DND-41 (cell line): Measurements from ENCODE around the gene SLC38A10.

Experiments used
- ATAC-seq: fragments of 200-7000 bp; cut with Tn5 transposase; 3 replicates; pipeline ENCODE4 v1.9.1; 2021; ENCODE audit warnings: low read depth; ENCODE audit not compliant: insufficient read depth
- DNase-seq: peaks from one replicate; pipeline ENCODE4 v3.0.0-alpha.2; 2020
- H2AFZ ChIP-seq: 2 replicates; pipeline ENCODE4 v1.6.0; 2012; ENCODE audit warnings: low read depth, low read length
- H3K27ac ChIP-seq: 2 replicates; pipeline ENCODE4 v1.5.1; 2012; ENCODE audit warnings: low read length, inconsistent platforms
- H3K27me3 ChIP-seq: fragments of 200-600 bp; sonication (generic); 2 replicates; pipeline ENCODE4 v1.6.0; 2012; ENCODE audit warnings: low read length, mild to moderate bottlenecking, inconsistent platforms; ENCODE audit not compliant: insufficient read depth, poor library complexity
- H3K36me3 ChIP-seq: 2 replicates; pipeline ENCODE4 v1.5.1; 2012; ENCODE audit warnings: low read length, inconsistent platforms; ENCODE audit not compliant: insufficient read depth
- H3K4me1 ChIP-seq: 2 replicates; pipeline ENCODE4 v1.5.1; 2012; ENCODE audit warnings: mild to moderate bottlenecking, low read length; ENCODE audit not compliant: insufficient read depth
- H3K4me2 ChIP-seq: 2 replicates; pipeline ENCODE4 v1.6.0; 2012; ENCODE audit warnings: mild to moderate bottlenecking, moderate library complexity, low read length, inconsistent platforms; ENCODE audit not compliant: insufficient read depth
- H3K4me3 ChIP-seq, 2 experiments: fragments of 200-600 bp in 1 of 2; shearing (Covaris generic) in 1 of 2; 2 replicates each; pipeline ENCODE4 v1.5.1; 2012 to 2016; ENCODE audit warnings: inconsistent platforms in 2 of 2, low read length in 2 of 2, mild to moderate bottlenecking in 2 of 2, low read depth in 1 of 2, moderate library complexity in 1 of 2
- H3K79me2 ChIP-seq: 2 replicates; pipeline ENCODE4 v1.6.0; 2012; ENCODE audit warnings: low read length, inconsistent platforms; ENCODE audit not compliant: insufficient read depth
- H3K9ac ChIP-seq: 2 replicates; pipeline ENCODE4 v1.6.0; 2012; ENCODE audit warnings: low read depth, mild to moderate bottlenecking, inconsistent platforms, low read length, moderate library complexity
- H3K9me3 ChIP-seq: 2 replicates; pipeline ENCODE4 v1.5.1; 2012; ENCODE audit warnings: low read length, moderate library complexity, mild to moderate bottlenecking, inconsistent platforms; ENCODE audit not compliant: insufficient read depth, severe bottlenecking
- H4K20me1 ChIP-seq: 2 replicates; pipeline ENCODE4 v1.6.0; 2012; ENCODE audit warnings: low read length; ENCODE audit not compliant: insufficient read depth
- CTCF ChIP-seq: IDR thresholded peaks from 2 replicates; pipeline ENCODE4 v1.5.1; 2012; ENCODE audit warnings: borderline replicate concordance, low read length, moderate library complexity, mild to moderate bottlenecking; ENCODE audit not compliant: poor library complexity, severe bottlenecking; ENCODE audit errors: extremely low read depth
- EZH2 ChIP-seq: IDR thresholded peaks from 3 replicates; pipeline ENCODE4 v1.6.1; 2012; ENCODE audit warnings: borderline replicate concordance, low read depth, mild to moderate bottlenecking, moderate library complexity, low read length, inconsistent platforms; ENCODE audit not compliant: severe bottlenecking

SLC38A10 gene

GRCh38 chr17:81241203-81241602, 53.9 kb downstream of the SLC38A10 start:
- no peak for DNase-seq
- H3K27ac ChIP-seq, result no peak overlapping the region
- no peaks in the 10 kb centered on the region for H3K9me3 ChIP-seq
- H3K27me3 ChIP-seq, result no peaks in the 10 kb centered on the region
- ATAC-seq, result no peak
- peaks cover 30% of the 10 kb centered on the region for H3K36me3 ChIP-seq
- H2AFZ ChIP-seq, result no peak overlapping the region
- H4K20me1 ChIP-seq, result peaks cover 44% of the 10 kb centered on the region
- H3K4me2 ChIP-seq, result peak overlapping the region; percentile 69
- H3K4me1 ChIP-seq, result peaks cover 41% of the 10 kb centered on the region
- H3K9ac ChIP-seq, result no peak overlapping the region
- peak overlapping the region in 1 of 2 experiments; percentile 89; a peak in 1 of 4 replicates for H3K4me3 ChIP-seq
- peaks cover 51% of the 10 kb centered on the region for H3K79me2 ChIP-seq
- no peak for TF ChIP-seq EZH2
- TF ChIP-seq CTCF, result no peak

- peaks cover 45% of the 10 kb centered on the region for H3K4me1 ChIP-seq
- no peaks in the 10 kb centered on the region for H3K27me3 ChIP-seq
- no peak for DNase-seq
- peak overlapping the region; percentile 85 for H3K9ac ChIP-seq
- H2AFZ ChIP-seq, result no peak overlapping the region
- peak overlapping the region; percentile 69 for H3K4me2 ChIP-seq
- no peak for ATAC-seq
- H3K4me3 ChIP-seq, result peak overlapping the region; percentile 76 to 89; a peak in 2 of 4 replicates
- H3K36me3 ChIP-seq, result peaks cover 35% of the 10 kb centered on the region
- H3K79me2 ChIP-seq, result peaks cover 55% of the 10 kb centered on the region
- H3K27ac ChIP-seq, result no peak overlapping the region
- peaks cover 41% of the 10 kb centered on the region for H4K20me1 ChIP-seq
- no peaks in the 10 kb centered on the region for H3K9me3 ChIP-seq
- TF ChIP-seq EZH2 (no peak), CTCF (no peak)
These were observed 54.3 kb downstream of the SLC38A10 start for GRCh38 chr17:81240761-81241160.

GRCh38 chr17:81239714-81240555, 55.2 kb downstream of the SLC38A10 start:
- H3K4me1 ChIP-seq, result peaks cover 45% of the 10 kb centered on the region
- no peak for ATAC-seq
- H2AFZ ChIP-seq, result peak overlapping the region; percentile 85

More at GRCh38 chr17:81239714-81240555, 55.2 kb downstream of the SLC38A10 start:
- Histone ChIP-seq H3K79me2 (peaks cover 64% of the 10 kb centered on the region), H3K4me3 (peak overlapping the region; percentile 76 to 89; a peak in 3 of 4 replicates), H3K9ac (peak overlapping the region; percentile 85), H3K27ac (peak overlapping the region; percentile 79), H3K4me2 (peak overlapping the region; percentile 69), H4K20me1 (peaks cover 42% of the 10 kb centered on the region), H3K9me3 (no peaks in the 10 kb centered on the region), H3K36me3 (peaks cover 37% of the 10 kb centered on the region), H3K27me3 (no peaks in the 10 kb centered on the region)
- DNase-seq, result peak; percentile 54
- TF ChIP-seq EZH2, result no peak
- no peak for TF ChIP-seq CTCF
